CD14-positive monocyte (primary cell): ENCODE measurements around the gene CNTLN. TPM values are rescaled to one million over a fixed set of nuclear protein-coding genes. Genes with fewer than 3 reads are reported as not detected.

ENCODE experiments used
- DNase-seq, 3 donors: peaks; one replicate each; pipeline ENCODE4 v3.0.0-alpha.2; 2011 to 2022
- H2AFZ ChIP-seq: 2 replicates; pipeline ENCODE4 v1.6.0; 2012; ENCODE audit warnings: mild to moderate bottlenecking, low read depth, low read length, inconsistent platforms; ENCODE audit not compliant: insufficient read depth, poor library complexity, severe bottlenecking
- H3K27ac ChIP-seq, 2 donors: 1 replicate in 1 of 2; 2 replicates in 1 of 2; pipeline ENCODE4 v1.5.1; 2012 to 2013; ENCODE audit warnings: low read length in 2 of 2, control low read depth in 1 of 2, inconsistent platforms in 1 of 2, low read depth in 1 of 2, mild to moderate bottlenecking in 1 of 2
- H3K27me3 ChIP-seq, 2 donors: one replicate each; pipeline versions ENCODE4 v1.6.0 to v1.6.1; 2011 to 2013; ENCODE audit warnings: low read length in 2 of 2; ENCODE audit not compliant: control insufficient read depth in 2 of 2, insufficient read depth in 2 of 2
- H3K36me3 ChIP-seq, 2 donors: replicated peaks in 1 of 2; 1 replicate in 1 of 2; 2 replicates in 1 of 2; pipeline versions ENCODE4 v1.5.1 to v1.6.1; 2012 to 2013; ENCODE audit warnings: low read length in 2 of 2, control low read depth in 1 of 2, inconsistent platforms in 1 of 2, mild to moderate bottlenecking in 1 of 2; ENCODE audit not compliant: insufficient read depth in 2 of 2, control insufficient read depth in 1 of 2
- H3K4me1 ChIP-seq, 2 donors: 1 replicate in 1 of 2; 2 replicates in 1 of 2; pipeline versions ENCODE4 v1.5.1 to v1.6.1; 2012 to 2013; ENCODE audit warnings: low read length in 2 of 2, control low read depth in 1 of 2, inconsistent platforms in 1 of 2, mild to moderate bottlenecking in 1 of 2, moderate library complexity in 1 of 2; ENCODE audit not compliant: insufficient read depth in 2 of 2, control insufficient read depth in 1 of 2
- H3K4me2 ChIP-seq: replicated peaks from 2 replicates; pipeline ENCODE3; 2012; ENCODE audit warnings: low read length, moderate library complexity, mild to moderate bottlenecking; ENCODE audit not compliant: poor library complexity, severe bottlenecking; ENCODE audit errors: extremely low read depth
- H3K4me3 ChIP-seq, 3 experiments: fragments of 200-600 bp in 1 of 3; sonication (generic) in 1 of 3; replicated peaks in 1 of 3; 1 replicate in 2 of 3; 2 replicates in 1 of 3; pipeline ENCODE4 v1.5.1; 2011 to 2013; ENCODE audit warnings: low read length in 3 of 3, mild to moderate bottlenecking in 3 of 3, control low read depth in 2 of 3, low read depth in 2 of 3, inconsistent platforms in 1 of 3, moderate library complexity in 1 of 3
- H3K79me2 ChIP-seq: 2 replicates; pipeline ENCODE4 v1.6.0; 2012; ENCODE audit warnings: mild to moderate bottlenecking, control low read depth, inconsistent platforms, low read length, moderate library complexity; ENCODE audit not compliant: insufficient read depth
- H3K9ac ChIP-seq: 2 replicates; pipeline ENCODE4 v1.6.0; 2017; ENCODE audit warnings: low read length, mild to moderate bottlenecking; ENCODE audit not compliant: insufficient read depth, poor library complexity, severe bottlenecking
- H3K9me3 ChIP-seq, 2 donors: replicated peaks in 1 of 2; 1 replicate in 1 of 2; 2 replicates in 1 of 2; pipeline versions ENCODE4 v1.5.1 to v1.6.1; 2012 to 2013; ENCODE audit warnings: low read length in 2 of 2, control low read depth in 1 of 2; ENCODE audit not compliant: control insufficient read depth in 1 of 2, insufficient read depth in 1 of 2
- H4K20me1 ChIP-seq: 2 replicates; pipeline ENCODE4 v1.6.0; 2012; ENCODE audit warnings: mild to moderate bottlenecking, low read length, control low read depth, moderate library complexity; ENCODE audit not compliant: insufficient read depth
- H3K27ac Mint-ChIP-seq, 7 donors: one replicate each; pipeline ENCODE4 v1.8.0; 2020; ENCODE audit warnings: mild to moderate bottlenecking in 7 of 7, mixed read lengths in 7 of 7, moderate library complexity in 6 of 7, inconsistent platforms in 2 of 7
- H3K27me3 Mint-ChIP-seq, 3 donors: one replicate each; pipeline ENCODE4 v1.8.0; 2021 to 2022; ENCODE audit warnings: low read depth in 3 of 3, mild to moderate bottlenecking in 3 of 3, mixed read lengths in 3 of 3, moderate library complexity in 3 of 3, inconsistent platforms in 1 of 3
- H3K36me3 Mint-ChIP-seq, 2 donors: one replicate each; pipeline ENCODE4 v1.8.0; 2020; ENCODE audit warnings: mixed read lengths in 2 of 2, inconsistent platforms in 1 of 2, mild to moderate bottlenecking in 1 of 2
- H3K4me1 Mint-ChIP-seq: one replicate; pipeline ENCODE4 v1.8.0; 2020; ENCODE audit warnings: mild to moderate bottlenecking, mixed read lengths
- H3K4me3 Mint-ChIP-seq, 2 donors: one replicate each; pipeline ENCODE4 v1.8.0; 2020; ENCODE audit warnings: mild to moderate bottlenecking in 2 of 2, mixed read lengths in 2 of 2, moderate library complexity in 1 of 2
- H3K9me3 Mint-ChIP-seq, 7 donors: one replicate each; pipeline ENCODE4 v1.8.0; 2020 to 2022; ENCODE audit warnings: mixed read lengths in 7 of 7, mild to moderate bottlenecking in 6 of 7, moderate library complexity in 6 of 7, inconsistent platforms in 2 of 7
- WGBS: methylation state at CpG from one replicate; pipeline ENCODE4 v1.1.5; 2013; ENCODE audit warnings: missing lambda C conversion rate; ENCODE audit not compliant: insufficient coverage; 5-methylcytosine and 5-hydroxymethylcytosine counted together
- intact Hi-C, 2 donors: fragments of 100-400 bp; cut with micrococcal nuclease; formaldehyde crosslinking; loops; one replicate each; pipeline versions ENCODE4 v1.15.0 to v1.15.1; 2023
- polyA plus RNA-seq, 3 donors: library from polyadenylated mRNA; depleted of rRNA in 1 of 3; unstranded in 2 of 3; stranded (reverse) in 1 of 3; fragments of 300-500 nt in 2 of 3; fragments of >200 nt in 1 of 3; fragmentation: Illumina TruSeq in 2 of 3; gene quantifications; 1 replicate in 2 of 3; 2 replicates in 1 of 3; pipeline ENCODE4 v1.2.3, GENCODE V29; 2012 to 2021
- TF ChIP-seq, protein P1 (sequence below): fragments of 200-600 bp; IDR thresholded peaks from one replicate; pipeline ENCODE4 v1.8.0; 2022; ENCODE audit warnings: antibody characterized with exemption, mild to moderate bottlenecking

The CNTLN gene
- polyA plus RNA-seq, 3 donors, result 2.2 to 5.6 (median 4.0) TPM

DNA sequence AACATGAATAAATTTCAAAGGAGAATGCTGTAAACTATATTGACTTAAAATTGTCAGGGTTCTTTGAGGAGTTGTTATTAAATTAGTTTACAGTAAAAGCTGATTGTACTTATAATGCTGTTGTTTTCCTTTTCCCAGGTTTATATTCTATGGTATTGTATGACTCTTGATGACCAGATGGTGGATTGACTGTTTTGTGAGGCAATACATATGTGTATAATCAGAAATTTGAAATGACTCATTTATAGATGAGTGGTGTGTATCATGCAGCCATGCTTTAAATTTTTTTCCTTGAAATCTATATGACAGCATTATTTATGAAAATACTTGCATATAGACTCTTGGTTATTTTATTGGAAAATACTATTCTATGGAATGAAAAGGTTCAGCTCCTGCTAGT is 195.3 kb downstream of the CNTLN start:
- Mint-ChIP-seq H3K27ac (no peak overlapping the region), H3K4me1 (no peaks in the 10 kb centered on the region), H3K27me3 (no peaks in the 10 kb centered on the region), H3K36me3 (peaks cover 14 to 26% of the 10 kb centered on the region in 2 donors), H3K4me3 (no peak overlapping the region), H3K9me3 (peaks cover 0 to 3% (median 0%) of the 10 kb centered on the region in 7 donors)
- Histone ChIP-seq H3K9ac (no peak overlapping the region), H3K4me1 (no peaks in the 10 kb centered on the region), H4K20me1 (no peaks in the 10 kb centered on the region), H3K27me3 (no peaks in the 10 kb centered on the region), H3K4me2 (no peak overlapping the region), H3K4me3 (no peak overlapping the region), H3K9me3 (no peaks in the 10 kb centered on the region), H2AFZ (no peak overlapping the region), H3K79me2 (no peaks in the 10 kb centered on the region), H3K27ac (no peak overlapping the region), H3K36me3 (peaks cover 3 to 22% of the 10 kb centered on the region in 2 donors)
- TF ChIP-seq, protein P1, sequence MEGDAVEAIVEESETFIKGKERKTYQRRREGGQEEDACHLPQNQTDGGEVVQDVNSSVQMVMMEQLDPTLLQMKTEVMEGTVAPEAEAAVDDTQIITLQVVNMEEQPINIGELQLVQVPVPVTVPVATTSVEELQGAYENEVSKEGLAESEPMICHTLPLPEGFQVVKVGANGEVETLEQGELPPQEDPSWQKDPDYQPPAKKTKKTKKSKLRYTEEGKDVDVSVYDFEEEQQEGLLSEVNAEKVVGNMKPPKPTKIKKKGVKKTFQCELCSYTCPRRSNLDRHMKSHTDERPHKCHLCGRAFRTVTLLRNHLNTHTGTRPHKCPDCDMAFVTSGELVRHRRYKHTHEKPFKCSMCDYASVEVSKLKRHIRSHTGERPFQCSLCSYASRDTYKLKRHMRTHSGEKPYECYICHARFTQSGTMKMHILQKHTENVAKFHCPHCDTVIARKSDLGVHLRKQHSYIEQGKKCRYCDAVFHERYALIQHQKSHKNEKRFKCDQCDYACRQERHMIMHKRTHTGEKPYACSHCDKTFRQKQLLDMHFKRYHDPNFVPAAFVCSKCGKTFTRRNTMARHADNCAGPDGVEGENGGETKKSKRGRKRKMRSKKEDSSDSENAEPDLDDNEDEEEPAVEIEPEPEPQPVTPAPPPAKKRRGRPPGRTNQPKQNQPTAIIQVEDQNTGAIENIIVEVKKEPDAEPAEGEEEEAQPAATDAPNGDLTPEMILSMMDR, result no peak
- intact Hi-C loops, result no loop called here
- no peak for DNase-seq

DNA sequence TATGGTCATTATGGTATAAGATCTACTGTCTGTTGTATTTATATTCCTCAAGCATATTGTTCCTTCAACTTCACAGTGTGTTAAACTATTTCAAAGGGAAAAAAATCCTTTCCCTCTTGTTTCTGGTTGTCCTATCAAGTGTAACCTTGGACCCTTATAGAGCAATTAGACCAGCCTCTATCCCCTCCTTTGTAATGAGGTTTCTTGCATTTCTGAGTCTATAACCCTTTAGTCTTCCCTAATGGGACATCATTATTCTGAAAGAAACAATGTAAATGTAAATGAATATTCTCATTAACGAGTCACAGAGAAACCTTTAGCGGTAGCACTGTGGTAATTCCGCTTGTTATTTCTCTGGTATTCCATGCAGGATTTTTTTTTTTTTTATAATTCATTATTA is 197.3 kb downstream of the CNTLN start:
- H3K9ac ChIP-seq, result no peak overlapping the region
- no CpG with 5 or more reads among the region's 3 CpGs for WGBS
- Mint-ChIP-seq H3K9me3 (peaks cover 0 to 3% (median 0%) of the 10 kb centered on the region in 7 donors), H3K36me3 (peaks cover 19 to 32% of the 10 kb centered on the region in 2 donors), H3K4me1 (no peaks in the 10 kb centered on the region), H3K27ac (no peak overlapping the region), H3K27me3 (no peaks in the 10 kb centered on the region), H3K4me3 (no peak overlapping the region)
- peaks cover 3 to 28% of the 10 kb centered on the region in 2 donors for H3K36me3 ChIP-seq
- no peaks in the 10 kb centered on the region for H3K27me3 ChIP-seq
- H3K4me2 ChIP-seq, result no peak overlapping the region
- TF ChIP-seq, protein P1, result no peak
- H3K9me3 ChIP-seq, result no peaks in the 10 kb centered on the region
- H2AFZ ChIP-seq, result no peak overlapping the region
- H3K27ac ChIP-seq, result no peak overlapping the region
- no peaks in the 10 kb centered on the region for H4K20me1 ChIP-seq
- no peak for DNase-seq
- H3K4me1 ChIP-seq, result no peaks in the 10 kb centered on the region
- intact Hi-C loops, result no loop called here
- no peak overlapping the region for H3K4me3 ChIP-seq
- H3K79me2 ChIP-seq, result no peaks in the 10 kb centered on the region
